Panc1 (cell line): ENCODE results near the gene CSF1R. TPM values are rescaled to one million over a fixed set of nuclear protein-coding genes. Genes with fewer than 3 reads are reported as not detected.

ENCODE experiments used
- ATAC-seq: fragments of 200-7000 bp; cut with Tn5 transposase; 2 replicates; pipeline ENCODE4 v1.9.1; 2020; ENCODE audit warnings: mild to moderate bottlenecking, moderate library complexity
- BruUV-seq: library from RNA; stranded (reverse); fragments of 400-500 nt; replicated peaks from 2 replicates; lab custom pipeline; 2021; lab: Mats Ljungman, UMichigan
- CTCF ChIA-PET: fragments of 300-600 bp; sonication (Branson Sonifier 250); formaldehyde crosslinking; loops from one replicate; lab custom pipeline; 2022; ENCODE audit warnings: antibody characterized with exemption; lab: Charles Lee
- POLR2A ChIA-PET: fragments of 300-600 bp; sonication (Branson Sonifier 250); formaldehyde crosslinking; loops from one replicate; lab custom pipeline; 2022; ENCODE audit warnings: antibody characterized with exemption; lab: Charles Lee
- DNase-seq: peaks from one replicate; pipeline ENCODE4 v3.0.0-alpha.2; 2010; ENCODE audit warnings: low read depth, low spot score
- H3K27ac ChIP-seq: 2 replicates; pipeline ENCODE4 v1.5.1; 2011; ENCODE audit warnings: mild to moderate bottlenecking, low read length, inconsistent platforms
- H3K27me3 ChIP-seq: fragments of 200-500 bp; sonication (Bioruptor generic); 2 replicates; pipeline ENCODE4 v1.6.0; 2014; ENCODE audit warnings: low read length, inconsistent platforms; ENCODE audit not compliant: control insufficient read depth, insufficient read depth
- H3K36me3 ChIP-seq: fragments of 200-500 bp; sonication (Bioruptor generic); 2 replicates; pipeline ENCODE4 v1.5.1; 2014; ENCODE audit warnings: inconsistent platforms, mild to moderate bottlenecking, low read length, moderate library complexity; ENCODE audit not compliant: control insufficient read depth, insufficient read depth
- H3K4me1 ChIP-seq: 2 replicates; pipeline ENCODE4 v1.5.1; 2011; ENCODE audit warnings: inconsistent platforms, mild to moderate bottlenecking, low read length, moderate library complexity; ENCODE audit not compliant: control insufficient read depth, insufficient read depth
- H3K4me3 ChIP-seq, 2 experiments: 2 replicates each; pipeline ENCODE4 v1.5.1; 2011 to 2012; ENCODE audit warnings: low read depth in 2 of 2, low read length in 2 of 2, mild to moderate bottlenecking in 2 of 2, inconsistent platforms in 1 of 2, moderate library complexity in 1 of 2
- H3K9me3 ChIP-seq: fragments of 200-500 bp; sonication (Bioruptor generic); 2 replicates; pipeline ENCODE4 v1.5.1; 2014; ENCODE audit warnings: low read depth, mild to moderate bottlenecking, inconsistent platforms, low read length, moderate library complexity; ENCODE audit not compliant: control insufficient read depth, insufficient read depth
- POLR2AphosphoS5 ChIP-seq: IDR thresholded peaks from 2 replicates; pipeline ENCODE4 v1.6.1; 2012; ENCODE audit warnings: mild to moderate bottlenecking, low read depth, low read length, moderate library complexity
- SIN3A ChIP-seq: IDR thresholded peaks from 2 replicates; pipeline ENCODE4 v1.6.1; 2012; ENCODE audit warnings: low read depth, mild to moderate bottlenecking, low read length, moderate library complexity, borderline replicate concordance; ENCODE audit not compliant: insufficient read depth
- TCF7L2 ChIP-seq: IDR thresholded peaks from 2 replicates; pipeline ENCODE4 v1.6.1; 2011; ENCODE audit warnings: mild to moderate bottlenecking, low read depth, low read length, inconsistent platforms
- in situ Hi-C: cut with HindIII; loops from 2 replicates; pipeline ENCODE4 v1.10.0; 2016; ENCODE audit warnings: low sequenced_read_pairs, low pct_unique_long_range_greater_than_20kb
- intact Hi-C: fragments of 100-400 bp; cut with micrococcal nuclease; formaldehyde crosslinking; loops from one replicate; pipeline ENCODE4 v1.10.0; 2022; ENCODE audit not compliant: unreplicated experiment
- total RNA-seq: library from RNA; stranded (reverse); gene quantifications from one replicate; pipeline ENCODE4 v1.2.1, GENCODE V29; 2021; ENCODE audit not compliant: unreplicated experiment
- TF ChIP-seq, protein P1 (sequence below), 2 experiments: IDR thresholded peaks; 2 replicates each; pipeline ENCODE4 v1.6.1; 2011 to 2012; ENCODE audit warnings: low read depth in 2 of 2, control low read depth in 1 of 2, low read length in 1 of 2, mild to moderate bottlenecking in 1 of 2, moderate library complexity in 1 of 2; ENCODE audit not compliant: insufficient read depth in 1 of 2
- TF ChIP-seq, protein P2 (sequence below): fragments of 450-650 bp; IDR thresholded peaks from 2 replicates; pipeline ENCODE4 v1.5.1; 2017; ENCODE audit warnings: mild to moderate bottlenecking

Gene CSF1R
- total RNA-seq, 1 experiment from 2014 or later = 0.05 TPM

DNA sequence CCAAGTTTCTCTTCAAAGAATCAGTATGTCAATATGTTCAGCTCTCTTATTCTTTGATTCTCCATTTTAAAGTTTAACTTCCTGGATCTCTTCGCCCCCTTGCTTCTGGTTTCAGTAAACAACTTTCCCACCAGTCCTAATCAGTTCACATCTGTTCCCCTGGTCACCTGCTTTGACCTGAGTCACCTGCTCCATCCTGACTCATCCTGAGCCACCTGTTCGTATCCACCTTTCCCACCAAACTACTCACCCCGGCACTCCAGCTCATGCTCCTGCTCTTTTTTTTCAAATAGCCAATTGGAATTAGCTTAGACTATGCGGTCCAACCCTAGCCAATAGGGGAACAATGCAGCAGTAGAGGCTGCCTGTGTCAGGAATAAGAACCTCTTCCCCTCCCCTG is 23.6 kb upstream of the CSF1R start:
- TF ChIP-seq SIN3A = no peak
- no peaks in the 10 kb centered on the region for H3K36me3 ChIP-seq
- no peaks in the 10 kb centered on the region for H3K4me1 ChIP-seq
- H3K9me3 ChIP-seq = no peaks in the 10 kb centered on the region
- H3K4me3 ChIP-seq = no peak overlapping the region
- H3K27ac ChIP-seq = no peak overlapping the region
- BruUV-seq = no TSS peak
- no peak for ATAC-seq
- ChIA-PET CTCF (no interaction called here), POLR2A (no interaction called here)
- DNase-seq = no peak
- no peaks in the 10 kb centered on the region for H3K27me3 ChIP-seq
- intact Hi-C loops = no loop called here
- in situ Hi-C loops = no loop called here

DNA sequence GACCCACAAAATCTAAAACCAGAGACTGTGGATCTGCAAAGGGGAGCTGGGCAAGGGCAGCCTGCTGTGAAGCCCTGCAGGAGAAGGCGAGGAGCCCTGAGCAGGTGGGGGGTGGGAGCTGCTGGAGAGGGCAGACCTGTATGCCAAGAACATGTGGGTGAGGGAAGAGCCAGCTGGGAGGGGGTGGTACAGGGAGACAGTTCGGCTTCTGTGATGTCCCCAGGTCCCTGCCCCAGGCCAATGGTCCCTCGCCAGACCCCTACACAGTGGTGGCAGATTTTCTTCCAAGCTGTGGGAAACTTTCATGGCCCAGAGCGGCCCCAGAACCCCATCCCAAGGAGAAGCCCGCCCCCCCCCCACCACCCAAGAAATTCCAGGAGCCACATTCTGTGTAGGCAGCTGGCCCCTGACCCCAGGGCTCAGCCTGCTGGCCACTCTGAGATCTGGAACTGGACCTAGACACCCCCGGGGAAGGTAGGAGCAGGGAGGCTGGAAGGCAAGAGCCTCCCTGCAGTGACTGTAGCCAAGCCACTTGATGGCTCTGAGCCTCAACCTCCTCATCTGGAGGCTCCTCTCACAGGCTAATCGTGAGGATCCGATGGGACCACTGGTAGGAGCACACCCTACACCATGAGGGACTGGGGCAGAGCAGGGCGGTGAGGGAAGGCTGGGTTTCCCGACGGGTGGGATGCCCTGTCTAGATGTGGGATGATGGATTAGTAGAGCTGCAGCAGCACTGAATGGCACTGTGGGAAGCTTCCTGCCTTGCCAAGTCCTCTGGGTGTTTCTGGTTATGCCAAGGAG is 22.6 kb upstream of the CSF1R start:
- intact Hi-C loops = no loop called here
- no peak for ATAC-seq
- H3K27ac ChIP-seq = no peak overlapping the region

DNA sequence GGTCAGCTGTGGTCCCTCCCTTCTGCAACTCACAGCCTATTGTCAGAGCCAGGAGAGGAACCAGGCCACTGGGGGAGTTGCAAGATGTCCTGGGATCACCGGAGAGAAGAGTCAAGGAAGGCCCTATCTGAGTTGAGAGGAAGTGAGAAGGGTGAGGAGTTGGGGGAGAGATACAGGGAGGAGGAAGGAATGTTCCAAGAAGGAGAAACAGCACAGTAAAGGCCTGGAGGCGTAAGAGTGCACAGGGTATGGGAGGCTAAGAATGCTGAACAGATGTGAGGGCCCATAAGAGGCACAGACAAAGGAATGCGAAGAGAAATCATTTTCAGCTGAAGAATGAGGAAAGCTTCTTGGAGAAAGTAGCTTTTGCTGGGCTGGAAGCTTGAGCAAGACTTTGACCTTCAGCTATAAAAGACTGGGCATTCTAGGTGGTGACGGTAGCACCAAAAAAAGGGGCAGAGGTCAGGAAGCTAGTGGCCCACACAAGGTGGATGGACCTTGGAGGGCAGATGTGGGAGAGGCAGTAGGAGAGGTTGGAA is 21.6 kb upstream of the CSF1R start:
- Histone ChIP-seq H3K27ac (no peak overlapping the region), H3K27me3 (no peaks in the 10 kb centered on the region), H3K9me3 (no peaks in the 10 kb centered on the region), H3K4me1 (no peaks in the 10 kb centered on the region), H3K36me3 (no peaks in the 10 kb centered on the region), H3K4me3 (no peak overlapping the region)
- ATAC-seq (no peak), DNase-seq (no peak)
- ChIA-PET CTCF (no interaction called here), POLR2A (no interaction called here)
- in situ Hi-C loops (no loop called here), intact Hi-C loops (no loop called here)
- BruUV-seq = no TSS peak
- TF ChIP-seq, protein P1, sequence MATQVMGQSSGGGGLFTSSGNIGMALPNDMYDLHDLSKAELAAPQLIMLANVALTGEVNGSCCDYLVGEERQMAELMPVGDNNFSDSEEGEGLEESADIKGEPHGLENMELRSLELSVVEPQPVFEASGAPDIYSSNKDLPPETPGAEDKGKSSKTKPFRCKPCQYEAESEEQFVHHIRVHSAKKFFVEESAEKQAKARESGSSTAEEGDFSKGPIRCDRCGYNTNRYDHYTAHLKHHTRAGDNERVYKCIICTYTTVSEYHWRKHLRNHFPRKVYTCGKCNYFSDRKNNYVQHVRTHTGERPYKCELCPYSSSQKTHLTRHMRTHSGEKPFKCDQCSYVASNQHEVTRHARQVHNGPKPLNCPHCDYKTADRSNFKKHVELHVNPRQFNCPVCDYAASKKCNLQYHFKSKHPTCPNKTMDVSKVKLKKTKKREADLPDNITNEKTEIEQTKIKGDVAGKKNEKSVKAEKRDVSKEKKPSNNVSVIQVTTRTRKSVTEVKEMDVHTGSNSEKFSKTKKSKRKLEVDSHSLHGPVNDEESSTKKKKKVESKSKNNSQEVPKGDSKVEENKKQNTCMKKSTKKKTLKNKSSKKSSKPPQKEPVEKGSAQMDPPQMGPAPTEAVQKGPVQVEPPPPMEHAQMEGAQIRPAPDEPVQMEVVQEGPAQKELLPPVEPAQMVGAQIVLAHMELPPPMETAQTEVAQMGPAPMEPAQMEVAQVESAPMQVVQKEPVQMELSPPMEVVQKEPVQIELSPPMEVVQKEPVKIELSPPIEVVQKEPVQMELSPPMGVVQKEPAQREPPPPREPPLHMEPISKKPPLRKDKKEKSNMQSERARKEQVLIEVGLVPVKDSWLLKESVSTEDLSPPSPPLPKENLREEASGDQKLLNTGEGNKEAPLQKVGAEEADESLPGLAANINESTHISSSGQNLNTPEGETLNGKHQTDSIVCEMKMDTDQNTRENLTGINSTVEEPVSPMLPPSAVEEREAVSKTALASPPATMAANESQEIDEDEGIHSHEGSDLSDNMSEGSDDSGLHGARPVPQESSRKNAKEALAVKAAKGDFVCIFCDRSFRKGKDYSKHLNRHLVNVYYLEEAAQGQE (IDR thresholded peaks at IDR 0.05; ENCODE audit: insufficient read depth in 1 of 2, low read depth in 2 of 2, low read length in 1 of 2) = no peak
- TF ChIP-seq POLR2AphosphoS5 (no peak), TCF7L2 (no peak), SIN3A (no peak)
- TF ChIP-seq, protein P2, sequence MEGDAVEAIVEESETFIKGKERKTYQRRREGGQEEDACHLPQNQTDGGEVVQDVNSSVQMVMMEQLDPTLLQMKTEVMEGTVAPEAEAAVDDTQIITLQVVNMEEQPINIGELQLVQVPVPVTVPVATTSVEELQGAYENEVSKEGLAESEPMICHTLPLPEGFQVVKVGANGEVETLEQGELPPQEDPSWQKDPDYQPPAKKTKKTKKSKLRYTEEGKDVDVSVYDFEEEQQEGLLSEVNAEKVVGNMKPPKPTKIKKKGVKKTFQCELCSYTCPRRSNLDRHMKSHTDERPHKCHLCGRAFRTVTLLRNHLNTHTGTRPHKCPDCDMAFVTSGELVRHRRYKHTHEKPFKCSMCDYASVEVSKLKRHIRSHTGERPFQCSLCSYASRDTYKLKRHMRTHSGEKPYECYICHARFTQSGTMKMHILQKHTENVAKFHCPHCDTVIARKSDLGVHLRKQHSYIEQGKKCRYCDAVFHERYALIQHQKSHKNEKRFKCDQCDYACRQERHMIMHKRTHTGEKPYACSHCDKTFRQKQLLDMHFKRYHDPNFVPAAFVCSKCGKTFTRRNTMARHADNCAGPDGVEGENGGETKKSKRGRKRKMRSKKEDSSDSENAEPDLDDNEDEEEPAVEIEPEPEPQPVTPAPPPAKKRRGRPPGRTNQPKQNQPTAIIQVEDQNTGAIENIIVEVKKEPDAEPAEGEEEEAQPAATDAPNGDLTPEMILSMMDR = no peak

More for the DNA sequence above, 22.6 kb upstream of the CSF1R start:
- no peak for TF ChIP-seq TCF7L2
- H3K36me3 ChIP-seq = no peaks in the 10 kb centered on the region
- no peak overlapping the region for H3K4me3 ChIP-seq
- in situ Hi-C loops = no loop called here
- CTCF ChIA-PET = no interaction called here
- H3K9me3 ChIP-seq = no peaks in the 10 kb centered on the region
- DNase-seq = no peak
- H3K4me1 ChIP-seq = no peaks in the 10 kb centered on the region
- H3K27me3 ChIP-seq = no peaks in the 10 kb centered on the region
- POLR2A ChIA-PET = no interaction called here
- BruUV-seq = no TSS peak
